HG03469 (cell line): ENCODE data around the gene HEY2.

Experiments
- ATAC-seq: cut with Tn5 transposase; IDR thresholded peaks from one replicate; pipeline ENCODE4 v1.9.1; 2021; ENCODE audit warnings: mild to moderate bottlenecking, moderate library complexity, moderate number of reproducible peaks; ENCODE audit not compliant: unreplicated experiment

HEY2 gene

GRCh38 chr6:125742464-125743120, 6.8 kb upstream of the HEY2 start:
- no peak for ATAC-seq

GRCh38 chr6:125743604-125744003, 5.8 kb upstream of the HEY2 start:
- ATAC-seq = no peak

- no peak for ATAC-seq
These were observed 4.0 kb upstream of the HEY2 start for GRCh38 chr6:125745281-125746018.

- no peak for ATAC-seq
These were observed 3.4 kb upstream of the HEY2 start for GRCh38 chr6:125746019-125746414.

- ATAC-seq = peak; percentile 39
These were observed 2.5 kb upstream of the HEY2 start for GRCh38 chr6:125746731-125747588.

- no peak for ATAC-seq
These were observed 1.6 kb upstream of the HEY2 start for GRCh38 chr6:125747589-125748405.

GRCh38 chr6:125748406-125749172, 843 bp upstream of the HEY2 start:
- no peak for ATAC-seq

- no peak for ATAC-seq
These were observed 646 bp downstream of the HEY2 start for GRCh38 chr6:125749865-125750691.

- ATAC-seq = no peak
These were observed 1.4 kb downstream of the HEY2 start for GRCh38 chr6:125750692-125751333.

- ATAC-seq = no peak
These were observed 2.0 kb downstream of the HEY2 start for GRCh38 chr6:125751334-125751916.

- ATAC-seq = no peak
These were observed 3.3 kb downstream of the HEY2 start for GRCh38 chr6:125752773-125753172.

- no peak for ATAC-seq
These were observed 3.9 kb downstream of the HEY2 start for GRCh38 chr6:125753218-125753936.

GRCh38 chr6:125753937-125754259, 4.5 kb downstream of the HEY2 start:
- no peak for ATAC-seq

GRCh38 chr6:125754566-125754965, 5.1 kb downstream of the HEY2 start:
- ATAC-seq = no peak

- ATAC-seq = no peak
These were observed 9.9 kb downstream of the HEY2 start for GRCh38 chr6:125759184-125759902.

- ATAC-seq = no peak
These were observed 10.6 kb downstream of the HEY2 start for GRCh38 chr6:125759959-125760457.

- ATAC-seq = no peak
These were observed 14.8 kb downstream of the HEY2 start for GRCh38 chr6:125764121-125764671.
